Spleen (tissue), 11 donors: ENCODE data around the gene TMPRSS2. TPM values are rescaled to one million over a fixed set of nuclear protein-coding genes. Genes with fewer than 3 reads are reported as not detected.

Experiments
- DNase-seq: peaks from one replicate; pipeline ENCODE4 v3.0.0-alpha.2; 2020
- H3K27ac ChIP-seq, 8 donors: fragments of 200-600 bp; sonication (generic) in 7 of 8; 1 replicate in 4 of 8; 2 replicates in 4 of 8; pipeline versions ENCODE4 v1.5.0 to v1.8.0; 2016 to 2021; ENCODE audit warnings: inconsistent platforms in 4 of 8, mild to moderate bottlenecking in 4 of 8, moderate library complexity in 1 of 8
- H3K27me3 ChIP-seq, 7 donors: fragments of 200-600 bp; sonication (generic) in 6 of 7; replicated peaks in 1 of 7; 1 replicate in 4 of 7; 2 replicates in 3 of 7; pipeline versions ENCODE4 v1.5.0 to v1.8.0; 2016 to 2021; ENCODE audit warnings: inconsistent platforms in 3 of 7, mild to moderate bottlenecking in 1 of 7
- H3K36me3 ChIP-seq, 6 donors: fragments of 200-600 bp; sonication (generic) in 5 of 6; 1 replicate in 4 of 6; 2 replicates in 2 of 6; pipeline versions ENCODE4 v1.5.0 to v1.8.0; 2016 to 2021; ENCODE audit warnings: inconsistent platforms in 2 of 6
- H3K4me1 ChIP-seq, 6 donors: fragments of 200-600 bp; sonication (generic) in 5 of 6; 1 replicate in 3 of 6; 2 replicates in 3 of 6; pipeline versions ENCODE4 v1.5.0 to v1.8.0; 2016 to 2021; ENCODE audit warnings: inconsistent platforms in 3 of 6
- H3K4me3 ChIP-seq, 8 donors: fragments of 200-600 bp; sonication (generic) in 7 of 8; 1 replicate in 4 of 8; 2 replicates in 4 of 8; pipeline versions ENCODE4 v1.5.0 to v1.8.0; 2016 to 2021; ENCODE audit warnings: inconsistent platforms in 4 of 8, mild to moderate bottlenecking in 4 of 8, moderate library complexity in 2 of 8
- H3K9me3 ChIP-seq, 8 donors: fragments of 200-600 bp; sonication (generic) in 7 of 8; 1 replicate in 4 of 8; 2 replicates in 4 of 8; pipeline versions ENCODE4 v1.5.0 to v1.8.0; 2016 to 2021; ENCODE audit warnings: inconsistent platforms in 4 of 8
- POLR2A ChIP-seq, 3 donors: fragments of 450-650 bp; IDR thresholded peaks; one replicate each; pipeline ENCODE4 v1.5.1; 2017; ENCODE audit warnings: antibody characterized with exemption in 3 of 3, mild to moderate bottlenecking in 1 of 3
- POLR2AphosphoS5 ChIP-seq, 3 donors: sonication (generic); formaldehyde crosslinking; IDR thresholded peaks; one replicate each; pipeline ENCODE4 v1.5.1; 2017; ENCODE audit warnings: antibody characterized with exemption in 3 of 3
- WGBS, 5 donors: extraction: QIAGEN DNeasy Blood & Tissue Kit in 3 of 5; methylation state at CpG; one replicate each; pipeline versions ENCODE4 v1.1.5 to v1.1.7; 2013 to 2018; 5-methylcytosine and 5-hydroxymethylcytosine counted together
- intact Hi-C: fragments of 100-400 bp; cut with DNase I; formaldehyde crosslinking; loops from one replicate; pipeline ENCODE4 v1.15.0; 2023; ENCODE audit warnings: low total_unique reads
- polyA plus RNA-seq, 3 donors: library from polyadenylated mRNA; stranded (reverse); fragments of 200-250 nt; gene quantifications; one replicate each; pipeline ENCODE4 v1.2.1, GENCODE V29; 2013
- total RNA-seq, 7 donors: library from RNA; depleted of rRNA in 3 of 7; stranded (reverse); fragments of >200 nt in 3 of 7; fragmentation: NEBNext Ultra II Directional in 4 of 7; extraction: Animal tissue kit (Norgen Biotek cat#: 25700) in 4 of 7; gene quantifications; one replicate each; pipeline versions ENCODE4 v1.1.0 to v1.2.1, GENCODE V29; 2016 to 2021
- TF ChIP-seq, protein P1 (sequence below), 11 experiments: fragments of 200-600 bp in 7 of 11; fragments of 450-650 bp in 4 of 11; sonication (generic) in 4 of 11; IDR thresholded peaks in 8 of 11; conservative IDR thresholded peaks in 3 of 11; 1 replicate in 7 of 11; 2 replicates in 4 of 11; pipeline versions ENCODE4 v1.4.0 to v1.8.0; 2016 to 2021; ENCODE audit warnings: antibody characterized with exemption in 11 of 11, inconsistent platforms in 4 of 11, mild to moderate bottlenecking in 1 of 11
- donor health status: healthy with polysubstance abuse.
- donor health status: DM: no; HTN: no; CAD: no; lungs with moderate emphysema.
- donor health status: DM: no; HTN: no; CAD: no.
- donor health status: Bipolar disorder and iron deficiency.
- donor health status: healthy.
- donor health status: DM: no; HTN: no; CAD: no.
- donor health status: DM: yes; HTN: yes; CAD: no.

TMPRSS2 gene
- total and polyA plus RNA-seq, 10 donors, result 0.06 to 0.25 (median 0.10) TPM; not detected in 5

- Histone ChIP-seq H3K4me1 (no peaks in the 10 kb centered on the region), H3K27me3 (peaks cover 0 to 32% (median 0%) of the 10 kb centered on the region in 7 donors), H3K9me3 (no peaks in the 10 kb centered on the region), H3K27ac (no peak overlapping the region), H3K4me3 (no peak overlapping the region), H3K36me3 (no peaks in the 10 kb centered on the region)
- TF ChIP-seq POLR2AphosphoS5 (IDR thresholded peaks at IDR 0.05) (no peak), POLR2A (IDR thresholded peaks at IDR 0.05) (no peak)
- TF ChIP-seq, protein P1, sequence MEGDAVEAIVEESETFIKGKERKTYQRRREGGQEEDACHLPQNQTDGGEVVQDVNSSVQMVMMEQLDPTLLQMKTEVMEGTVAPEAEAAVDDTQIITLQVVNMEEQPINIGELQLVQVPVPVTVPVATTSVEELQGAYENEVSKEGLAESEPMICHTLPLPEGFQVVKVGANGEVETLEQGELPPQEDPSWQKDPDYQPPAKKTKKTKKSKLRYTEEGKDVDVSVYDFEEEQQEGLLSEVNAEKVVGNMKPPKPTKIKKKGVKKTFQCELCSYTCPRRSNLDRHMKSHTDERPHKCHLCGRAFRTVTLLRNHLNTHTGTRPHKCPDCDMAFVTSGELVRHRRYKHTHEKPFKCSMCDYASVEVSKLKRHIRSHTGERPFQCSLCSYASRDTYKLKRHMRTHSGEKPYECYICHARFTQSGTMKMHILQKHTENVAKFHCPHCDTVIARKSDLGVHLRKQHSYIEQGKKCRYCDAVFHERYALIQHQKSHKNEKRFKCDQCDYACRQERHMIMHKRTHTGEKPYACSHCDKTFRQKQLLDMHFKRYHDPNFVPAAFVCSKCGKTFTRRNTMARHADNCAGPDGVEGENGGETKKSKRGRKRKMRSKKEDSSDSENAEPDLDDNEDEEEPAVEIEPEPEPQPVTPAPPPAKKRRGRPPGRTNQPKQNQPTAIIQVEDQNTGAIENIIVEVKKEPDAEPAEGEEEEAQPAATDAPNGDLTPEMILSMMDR (IDR thresholded peaks at IDR 0.05 in 8 of 11, conservative IDR thresholded peaks at IDR 0.05 in 3 of 11), result no peak
- WGBS, 5 donors, result 78 to 85% (median 82%) methylated on average over 10 of the region's 10 CpGs
- intact Hi-C loops, result no loop called here
- DNase-seq, result no peak
Observed at GRCh38 chr21:41526478-41527087, 18.6 kb upstream of the TMPRSS2 start.

DNA sequence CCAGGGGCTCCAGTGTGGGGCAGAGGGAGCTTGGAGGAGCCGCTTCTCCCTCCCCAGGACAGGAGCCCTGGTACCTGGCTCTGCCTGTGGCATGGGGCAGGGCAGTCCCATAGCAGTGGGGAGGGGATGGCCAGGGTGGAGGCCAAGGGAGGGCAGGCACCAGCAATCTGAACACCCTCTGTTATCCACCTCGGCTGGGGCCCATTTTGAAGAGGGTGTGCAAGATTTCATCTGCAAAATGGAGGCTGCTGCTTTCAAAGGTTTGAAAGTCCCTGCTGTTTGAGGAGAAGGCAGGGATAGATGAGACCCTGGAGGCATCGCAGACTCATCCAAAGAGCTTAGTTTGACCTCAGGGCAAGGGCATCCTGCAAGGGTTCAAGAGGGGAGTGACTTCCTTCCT lies 15.2 kb upstream of the TMPRSS2 start:
- Histone ChIP-seq H3K27me3 (peaks cover 0 to 32% (median 0%) of the 10 kb centered on the region in 7 donors), H3K27ac (no peak overlapping the region), H3K36me3 (no peaks in the 10 kb centered on the region), H3K9me3 (no peaks in the 10 kb centered on the region), H3K4me1 (no peaks in the 10 kb centered on the region), H3K4me3 (no peak overlapping the region)
- intact Hi-C loops, result no loop called here
- TF ChIP-seq, protein P1 (IDR thresholded peaks at IDR 0.05 in 8 of 11, conservative IDR thresholded peaks at IDR 0.05 in 3 of 11), result no peak
- TF ChIP-seq POLR2AphosphoS5 (IDR thresholded peaks at IDR 0.05), result no peak
- TF ChIP-seq POLR2A (IDR thresholded peaks at IDR 0.05), result no peak
- WGBS, 5 donors, result 54 to 85% (median 78%) methylated on average over 2 to 3 of the region's 3 CpGs
- no peak for DNase-seq

- WGBS, 5 donors, result 54 to 70% (median 60%) methylated on average over 4 of the region's 4 CpGs
- TF ChIP-seq POLR2AphosphoS5 (IDR thresholded peaks at IDR 0.05) (no peak), POLR2A (IDR thresholded peaks at IDR 0.05) (no peak)
- TF ChIP-seq, protein P1 (IDR thresholded peaks at IDR 0.05 in 8 of 11, conservative IDR thresholded peaks at IDR 0.05 in 3 of 11), result no peak
- intact Hi-C loops, result no loop called here
- Histone ChIP-seq H3K4me1 (no peaks in the 10 kb centered on the region), H3K36me3 (no peaks in the 10 kb centered on the region), H3K4me3 (no peak overlapping the region), H3K9me3 (peaks cover 0 to 5% (median 0%) of the 10 kb centered on the region in 8 donors), H3K27ac (no peak overlapping the region), H3K27me3 (peaks cover 0 to 23% (median 0%) of the 10 kb centered on the region in 7 donors)
- no peak for DNase-seq
Observed at GRCh38 chr21:41521489-41522027, 13.6 kb upstream of the TMPRSS2 start.

DNA sequence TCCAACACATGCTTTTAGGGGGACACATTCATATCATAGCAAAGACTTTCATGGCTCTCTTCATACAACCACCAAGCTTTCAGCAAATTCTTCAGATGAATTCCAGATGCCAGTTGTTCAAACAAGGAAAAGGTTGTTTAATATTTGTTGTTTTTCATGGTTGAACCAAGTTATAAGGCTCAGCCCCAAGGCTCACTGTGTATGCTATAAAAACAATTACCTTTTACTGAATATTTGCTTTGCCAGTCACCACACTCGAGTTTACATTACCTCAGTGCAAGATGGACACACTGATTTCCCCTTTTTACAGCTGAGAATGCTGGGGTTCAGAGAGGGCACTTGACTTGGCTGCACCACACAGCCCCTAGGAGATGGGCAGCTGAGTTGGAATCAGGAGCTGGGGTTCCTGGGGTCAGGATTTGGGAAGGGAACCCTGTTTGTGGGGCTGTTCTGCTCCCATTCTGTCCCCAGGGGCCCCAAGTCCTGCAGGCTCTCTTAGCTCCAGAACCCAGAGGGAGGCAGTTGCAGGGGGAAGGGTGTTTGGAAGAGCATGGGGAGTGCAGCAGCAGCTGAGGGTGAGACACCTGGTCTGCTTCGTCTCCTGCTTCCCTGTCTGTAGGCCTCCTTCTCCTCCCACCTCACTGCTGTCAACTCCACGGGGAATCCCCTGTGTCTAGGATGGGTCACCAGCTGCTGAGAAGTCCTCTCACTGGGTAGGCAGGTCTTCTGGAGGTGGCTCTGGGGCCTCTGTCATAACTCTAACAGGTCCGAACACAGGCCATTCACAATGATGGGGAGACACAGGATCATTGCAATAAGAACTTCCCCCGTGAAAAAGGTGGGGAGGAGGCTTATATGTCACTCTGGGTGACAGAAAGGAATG lies 12.8 kb upstream of the TMPRSS2 start:
- H3K4me1 ChIP-seq, result no peaks in the 10 kb centered on the region
- intact Hi-C loops, result no loop called here
- no peak for DNase-seq
- H3K4me3 ChIP-seq, result no peak overlapping the region
- H3K9me3 ChIP-seq, result peaks cover 0 to 10% (median 0%) of the 10 kb centered on the region in 8 donors
- H3K27ac ChIP-seq, result no peak overlapping the region
- TF ChIP-seq, protein P1 (IDR thresholded peaks at IDR 0.05 in 8 of 11, conservative IDR thresholded peaks at IDR 0.05 in 3 of 11), result no peak
- no peaks in the 10 kb centered on the region for H3K36me3 ChIP-seq
- 45 to 75% (median 62%) methylated on average over 3 to 5 of the region's 5 CpGs for WGBS, 5 donors
- H3K27me3 ChIP-seq, result peaks cover 0 to 18% (median 0%) of the 10 kb centered on the region in 7 donors
